ENCODE results near the gene UTS2R. TPM values are rescaled to one million over a fixed set of nuclear protein-coding genes. Genes with fewer than 3 reads are reported as not detected.
"Not testable (repeated sequence)": the region's sequence is repeated elsewhere in the genome, so short reads cannot be mapped to it uniquely, and the experiment has no call there.

The UTS2R gene
- polyA plus RNA-seq, 1 donor = 0.04 TPM

DNA sequence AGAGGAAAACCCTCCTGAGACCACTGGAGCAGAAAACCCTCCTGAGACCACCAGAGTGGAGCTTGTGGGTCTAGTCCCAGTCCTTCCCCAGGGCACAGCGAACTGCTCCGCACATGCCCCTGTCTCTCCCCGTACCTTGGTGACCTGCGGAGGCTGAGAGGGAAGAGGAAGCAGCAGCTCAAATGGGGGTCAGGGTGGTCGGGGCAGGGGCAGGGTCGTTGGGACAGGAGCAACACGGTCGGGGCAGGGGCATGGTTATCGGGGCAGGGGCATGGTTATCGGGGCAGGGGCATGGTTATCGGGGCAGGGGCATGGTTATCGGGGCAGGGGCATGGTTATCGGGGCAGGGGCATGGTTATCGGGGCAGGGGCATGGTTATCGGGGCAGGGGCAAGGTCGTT lies 40.5 kb downstream of the UTS2R start:
- not testable (repeated sequence) for H3K9me3 ChIP-seq (ENCODE audit: control insufficient read depth, low read depth, low read length); H3K4me1 ChIP-seq (ENCODE audit: control insufficient read depth, insufficient read depth, low read length); H3K36me3 ChIP-seq (ENCODE audit: control insufficient read depth, insufficient read depth, low read length); H3K27ac ChIP-seq (ENCODE audit: low read length); H3K4me3 ChIP-seq (ENCODE audit: low read length); H3K27me3 ChIP-seq (ENCODE audit: control insufficient read depth, insufficient read depth, low read length); DNase-seq
- whole genome bisulfite sequencing (ENCODE audit: insufficient coverage, low lambda C conversion rate) = no CpG with 5 or more reads among the region's 16 CpGs

DNA sequence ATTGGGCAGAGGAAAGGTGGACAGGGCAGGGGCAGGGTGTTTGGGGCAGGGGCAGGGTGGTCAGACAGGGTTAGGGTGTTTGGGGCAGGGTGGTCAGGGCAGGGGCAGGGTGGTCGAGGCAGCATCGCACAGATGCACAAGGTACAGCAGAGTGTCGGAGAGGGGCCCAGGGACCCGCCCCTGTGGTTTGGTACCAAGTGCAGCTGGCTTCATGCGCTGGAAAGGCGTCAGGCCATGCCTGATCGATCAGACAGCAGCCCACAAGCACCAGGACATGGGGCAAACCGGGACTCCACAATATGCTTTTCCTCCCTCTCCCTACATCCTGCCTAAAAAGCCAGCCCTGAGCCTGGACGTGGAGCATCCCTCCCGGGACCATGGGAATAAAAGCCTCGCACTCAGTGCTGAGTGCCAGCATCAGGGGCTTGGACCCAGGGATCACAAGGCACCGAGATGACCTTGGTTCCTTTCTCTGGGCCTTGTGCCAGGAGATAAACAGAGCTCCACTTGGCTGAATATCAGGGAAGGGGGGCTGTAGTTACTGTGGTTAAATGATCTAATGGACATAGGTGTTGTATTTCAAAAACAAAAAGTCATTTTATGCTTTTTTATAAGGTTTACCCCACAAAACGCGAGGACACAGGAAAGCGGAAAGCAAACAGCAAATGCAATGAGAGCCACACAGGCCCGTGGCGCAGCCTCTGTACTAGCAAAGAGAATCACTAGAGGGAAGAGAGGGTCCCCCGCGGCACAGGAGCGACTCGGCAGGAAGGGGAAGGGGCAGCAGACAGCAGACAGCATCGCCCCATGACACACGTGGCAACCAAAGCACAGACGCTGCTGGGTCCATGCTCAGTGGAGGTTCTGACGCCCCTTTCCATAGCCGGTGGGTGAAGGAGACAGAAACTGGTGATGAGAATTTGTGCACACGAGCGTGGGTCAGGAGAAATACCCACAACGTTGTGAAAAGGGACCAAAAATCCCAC lies 41.3 kb downstream of the UTS2R start:
- no peak for DNase-seq
- H3K36me3 ChIP-seq (ENCODE audit: control insufficient read depth, insufficient read depth, low read length) = peaks cover 9% of the 10 kb centered on the region
- no peaks in the 10 kb centered on the region for H3K9me3 ChIP-seq (ENCODE audit: control insufficient read depth, low read depth, low read length)
- H3K27ac ChIP-seq (ENCODE audit: low read length) = no peak overlapping the region
- no peak overlapping the region for H3K4me3 ChIP-seq (ENCODE audit: low read length)
- 89% methylated on average over 5 of the region's 29 CpGs for WGBS (ENCODE audit: insufficient coverage, low lambda C conversion rate)
- H3K27me3 ChIP-seq (ENCODE audit: control insufficient read depth, insufficient read depth, low read length) = no peaks in the 10 kb centered on the region
- peaks cover 6% of the 10 kb centered on the region for H3K4me1 ChIP-seq (ENCODE audit: control insufficient read depth, insufficient read depth, low read length)

DNA sequence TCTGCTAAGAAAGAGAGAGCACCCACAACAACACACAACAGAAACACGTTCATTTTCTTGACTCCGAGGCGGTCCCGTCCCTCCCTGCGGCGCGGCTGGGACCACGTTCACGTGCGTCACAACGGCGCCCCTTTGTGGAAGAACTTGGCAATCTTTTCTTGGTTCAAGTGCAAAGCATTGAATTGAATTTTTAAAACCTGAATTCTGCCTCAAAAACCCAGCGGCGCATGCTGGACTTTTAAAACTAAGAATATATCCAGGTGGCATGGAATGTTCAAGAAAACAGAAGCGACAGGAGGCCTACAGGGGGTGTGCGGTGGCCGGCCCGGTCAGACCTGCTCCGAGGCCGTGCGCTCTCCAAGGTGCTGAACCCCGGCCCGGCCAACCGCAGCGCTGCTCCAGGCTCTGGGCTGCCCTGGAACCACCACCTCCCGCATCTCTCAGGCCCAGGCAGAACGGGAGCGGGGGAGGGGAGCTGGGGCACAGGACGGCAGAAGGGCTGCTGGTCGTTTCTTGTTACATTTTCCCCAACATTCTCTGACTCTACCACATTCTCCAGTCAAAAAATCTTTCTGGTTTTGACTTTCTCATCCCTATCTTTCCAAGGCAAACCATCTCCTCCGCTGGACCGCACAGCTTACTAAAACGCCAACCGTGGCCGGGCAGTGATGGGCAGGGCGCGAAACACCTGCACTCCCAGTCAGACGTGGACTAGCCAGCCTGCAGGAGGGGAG lies 43.1 kb downstream of the UTS2R start:
- H3K27ac ChIP-seq (ENCODE audit: low read length) = no peak overlapping the region
- DNase-seq = peak; percentile 32 to 58
- no peaks in the 10 kb centered on the region for H3K27me3 ChIP-seq (ENCODE audit: control insufficient read depth, insufficient read depth, low read length)
- 82% methylated on average over 2 of the region's 38 CpGs for WGBS (ENCODE audit: insufficient coverage, low lambda C conversion rate)
- H3K4me3 ChIP-seq (ENCODE audit: low read length) = no peak overlapping the region
- peaks cover 9% of the 10 kb centered on the region for H3K36me3 ChIP-seq (ENCODE audit: control insufficient read depth, insufficient read depth, low read length)
- H3K9me3 ChIP-seq (ENCODE audit: control insufficient read depth, low read depth, low read length) = no peaks in the 10 kb centered on the region
- peaks cover 10% of the 10 kb centered on the region for H3K4me1 ChIP-seq (ENCODE audit: control insufficient read depth, insufficient read depth, low read length)

DNA sequence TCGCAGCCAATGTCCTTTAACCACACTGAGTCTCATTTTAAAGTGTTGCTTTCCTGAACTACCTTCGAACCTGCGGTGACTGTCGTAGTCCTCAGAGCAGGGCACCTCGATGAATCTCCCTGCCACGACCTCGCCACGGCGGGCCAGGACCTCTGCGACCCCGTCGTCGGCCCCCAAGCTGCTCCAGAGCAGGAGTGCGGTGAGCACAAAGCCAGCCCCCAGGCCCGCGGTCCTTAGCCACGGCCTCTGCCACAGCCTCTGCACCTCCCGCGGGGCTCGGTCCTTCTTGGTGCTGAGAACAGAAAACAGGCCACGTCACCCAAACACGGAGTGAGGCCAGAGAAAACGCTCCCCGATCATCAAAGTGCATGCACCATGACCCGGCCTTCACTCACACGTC lies 43.8 kb downstream of the UTS2R start:
- Histone ChIP-seq H3K4me1 (ENCODE audit: control insufficient read depth, insufficient read depth, low read length) (peaks cover 11% of the 10 kb centered on the region), H3K9me3 (ENCODE audit: control insufficient read depth, low read depth, low read length) (no peaks in the 10 kb centered on the region), H3K36me3 (ENCODE audit: control insufficient read depth, insufficient read depth, low read length) (peaks cover 6% of the 10 kb centered on the region), H3K27ac (ENCODE audit: low read length) (no peak overlapping the region), H3K4me3 (ENCODE audit: low read length) (no peak overlapping the region), H3K27me3 (ENCODE audit: control insufficient read depth, insufficient read depth, low read length) (no peaks in the 10 kb centered on the region)
- WGBS (ENCODE audit: insufficient coverage, low lambda C conversion rate) = no CpG with 5 or more reads among the region's 26 CpGs
- no peak for DNase-seq

DNA sequence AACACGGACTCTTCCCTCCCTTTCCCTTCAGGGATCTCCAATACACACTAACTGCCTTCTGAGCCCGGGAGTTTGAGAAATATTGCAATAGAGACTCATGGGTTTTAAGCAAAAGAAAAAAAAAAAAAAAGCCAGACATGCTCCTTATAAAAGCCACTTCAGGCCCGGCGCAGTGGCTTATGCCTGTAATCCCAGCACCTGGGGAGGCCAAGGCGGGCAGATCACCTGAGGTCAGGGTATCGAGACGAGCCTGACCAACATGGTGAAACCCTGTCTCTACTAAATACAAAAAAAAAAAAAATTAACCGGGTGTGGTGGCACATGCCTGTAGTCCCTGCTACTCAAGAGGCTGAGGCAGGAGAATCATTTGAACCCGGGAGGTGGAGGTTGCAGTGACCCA lies 44.2 kb downstream of the UTS2R start:
- DNase-seq = no peak

DNA sequence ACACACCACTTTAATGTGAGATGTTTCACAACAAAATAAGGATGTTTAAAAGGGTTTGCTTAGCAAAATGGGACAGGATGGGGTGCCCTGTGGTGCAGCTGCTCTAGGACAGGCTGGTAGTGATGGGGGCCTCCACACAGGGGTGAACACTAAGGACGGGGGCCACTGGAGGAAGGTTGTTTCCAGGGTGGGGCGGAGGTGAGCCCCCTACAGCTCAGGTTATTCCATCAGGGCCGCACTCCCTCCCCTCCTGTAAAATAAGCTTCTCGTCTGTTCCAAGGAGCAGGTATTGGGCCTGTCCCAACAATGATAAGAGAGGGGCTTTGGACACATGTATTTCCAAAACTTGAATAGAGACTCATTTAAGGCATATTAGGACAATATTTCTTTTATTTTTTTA lies 44.7 kb downstream of the UTS2R start:
- Histone ChIP-seq H3K9me3 (ENCODE audit: control insufficient read depth, low read depth, low read length) (no peaks in the 10 kb centered on the region), H3K27ac (ENCODE audit: low read length) (no peak overlapping the region), H3K4me1 (ENCODE audit: control insufficient read depth, insufficient read depth, low read length) (peaks cover 11% of the 10 kb centered on the region), H3K27me3 (ENCODE audit: control insufficient read depth, insufficient read depth, low read length) (no peaks in the 10 kb centered on the region), H3K4me3 (ENCODE audit: low read length) (no peak overlapping the region), H3K36me3 (ENCODE audit: control insufficient read depth, insufficient read depth, low read length) (peaks cover 13% of the 10 kb centered on the region)
- no peak for DNase-seq
- no CpG with 5 or more reads among the region's 4 CpGs for WGBS (ENCODE audit: insufficient coverage, low lambda C conversion rate)

More for the DNA sequence above, 44.2 kb downstream of the UTS2R start:
- no peaks in the 10 kb centered on the region for H3K27me3 ChIP-seq (ENCODE audit: control insufficient read depth, insufficient read depth, low read length)
- no peak overlapping the region for H3K27ac ChIP-seq (ENCODE audit: low read length)
- H3K36me3 ChIP-seq (ENCODE audit: control insufficient read depth, insufficient read depth, low read length) = peaks cover 8% of the 10 kb centered on the region
- no peaks in the 10 kb centered on the region for H3K9me3 ChIP-seq (ENCODE audit: control insufficient read depth, low read depth, low read length)
- no CpG with 5 or more reads among the region's 9 CpGs for WGBS (ENCODE audit: insufficient coverage, low lambda C conversion rate)
- no peak overlapping the region for H3K4me3 ChIP-seq (ENCODE audit: low read length)
- peaks cover 11% of the 10 kb centered on the region for H3K4me1 ChIP-seq (ENCODE audit: control insufficient read depth, insufficient read depth, low read length)

DNA sequence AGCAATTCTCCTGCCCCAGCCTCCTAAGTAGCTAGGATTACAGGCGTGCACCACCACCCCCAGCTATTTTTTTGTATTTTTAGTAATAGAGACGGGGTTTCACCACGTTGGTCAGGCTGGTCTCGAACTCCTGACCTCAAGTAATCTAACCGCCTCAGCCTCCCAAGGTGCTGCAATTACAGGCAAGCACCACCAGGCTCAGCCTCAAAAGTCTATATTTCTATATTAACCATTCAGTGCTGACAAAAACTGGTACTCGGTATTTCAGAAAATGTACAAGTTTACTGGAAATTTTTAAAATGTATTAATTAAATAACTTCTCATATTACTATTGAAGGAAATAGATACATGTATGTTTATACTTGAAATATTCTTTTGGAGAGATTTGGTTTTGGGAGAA lies 45.2 kb downstream of the UTS2R start:
- Histone ChIP-seq H3K36me3 (ENCODE audit: control insufficient read depth, insufficient read depth, low read length) (peaks cover 14% of the 10 kb centered on the region), H3K4me3 (ENCODE audit: low read length) (no peak overlapping the region), H3K4me1 (ENCODE audit: control insufficient read depth, insufficient read depth, low read length) (peaks cover 11% of the 10 kb centered on the region), H3K27me3 (ENCODE audit: control insufficient read depth, insufficient read depth, low read length) (no peaks in the 10 kb centered on the region), H3K9me3 (ENCODE audit: control insufficient read depth, low read depth, low read length) (no peaks in the 10 kb centered on the region), H3K27ac (ENCODE audit: low read length) (no peak overlapping the region)
- no peak for DNase-seq
- WGBS (ENCODE audit: insufficient coverage, low lambda C conversion rate) = 86% methylated on average over 1 of the region's 6 CpGs

DNA sequence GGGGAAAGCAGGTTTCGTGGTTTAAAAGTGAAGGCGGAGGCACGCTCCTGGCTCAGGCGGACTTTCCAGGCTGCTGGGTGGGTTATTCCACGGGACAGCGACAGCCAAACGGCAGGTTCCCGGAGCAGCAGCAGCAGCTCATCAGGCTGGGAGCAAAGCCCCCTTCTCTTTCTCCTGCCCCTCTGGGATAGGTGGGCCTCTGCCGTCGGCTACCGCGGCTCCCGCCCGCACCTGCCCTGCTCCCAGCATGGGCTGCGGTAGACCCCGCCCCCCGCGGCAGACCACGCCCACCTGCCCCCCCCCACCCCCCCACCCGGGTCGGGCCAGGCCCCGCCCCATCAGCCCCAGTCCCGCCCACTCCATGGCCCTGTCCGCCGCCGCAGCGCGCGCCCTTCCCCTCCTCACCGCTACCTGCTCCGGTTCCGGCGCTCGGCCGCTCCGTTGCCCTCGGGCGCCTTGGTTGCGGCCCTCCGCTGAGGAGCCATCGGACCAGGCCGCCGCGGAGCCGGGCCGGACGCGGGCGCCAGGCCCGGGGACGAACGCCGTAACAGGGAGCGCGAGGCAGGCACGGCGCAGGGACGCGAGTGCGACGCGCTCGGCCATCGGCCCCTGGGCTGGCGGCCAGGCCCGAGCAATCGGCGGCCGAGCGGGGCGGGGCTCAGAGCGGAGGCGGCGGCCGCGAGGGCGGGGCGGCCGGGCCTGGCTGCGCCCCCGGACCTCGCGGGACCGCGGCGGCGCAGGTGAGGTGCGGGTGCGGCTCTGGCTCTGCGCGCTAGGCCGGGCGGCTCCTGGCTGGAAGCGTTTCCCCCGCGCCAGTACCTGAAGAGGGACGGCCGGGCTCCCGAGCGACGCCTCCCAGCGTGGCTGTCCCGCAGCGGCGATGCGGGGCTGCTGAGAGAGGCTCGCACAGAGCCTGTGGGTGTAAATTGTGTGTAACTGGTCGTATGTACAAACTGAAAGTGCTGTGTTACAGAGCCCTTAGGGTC lies 46.7 kb downstream of the UTS2R start, which contains the start of the genes HEXD and OGFOD3:
Gene HEXD (plus strand): TSS at position 347 of the 986 bp plus-strand sequence. CDS start 1,453 bp downstream, outside the sequence.
Gene OGFOD3 (minus strand): TSS at position 586 of the 986 bp plus-strand sequence. CDS start 101 bp downstream, at position 485.
- Histone ChIP-seq H3K27ac (ENCODE audit: low read length) (peak within 1 kb of the TSS; percentile 95), H3K4me1 (ENCODE audit: control insufficient read depth, insufficient read depth, low read length) (peaks cover 11% of the 10 kb centered on the region), H3K27me3 (ENCODE audit: control insufficient read depth, insufficient read depth, low read length) (no peaks in the 10 kb centered on the region), H3K4me3 (ENCODE audit: low read length) (peak within 1 kb of the TSS; percentile 93), H3K9me3 (ENCODE audit: control insufficient read depth, low read depth, low read length) (peaks cover 12% of the 10 kb centered on the region), H3K36me3 (ENCODE audit: control insufficient read depth, insufficient read depth, low read length) (peaks cover 11% of the 10 kb centered on the region)
- WGBS (ENCODE audit: insufficient coverage, low lambda C conversion rate) = no CpG with 5 or more reads among the region's 108 CpGs
- peak; percentile 83 to 98 for DNase-seq

DNA sequence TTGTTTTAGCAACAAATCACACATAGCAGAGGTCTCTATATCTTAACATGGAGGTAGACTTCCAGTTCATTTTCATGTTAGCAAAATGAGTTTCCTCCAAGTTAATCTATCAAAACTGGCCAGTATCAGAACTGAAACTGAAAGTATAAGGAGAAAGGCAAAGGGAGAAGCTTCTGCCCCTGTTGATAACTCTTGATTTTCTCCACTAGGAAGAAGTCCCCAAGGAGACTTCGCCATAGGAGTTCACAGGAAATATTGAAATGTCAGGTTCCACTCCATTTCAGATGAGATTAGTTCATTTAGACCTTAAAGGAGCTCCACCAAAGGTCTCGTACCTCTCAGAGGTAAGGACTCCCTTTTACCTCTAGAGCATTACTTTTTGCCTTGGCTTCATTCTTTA lies 48.0 kb downstream of the UTS2R start:
- Histone ChIP-seq H3K36me3 (ENCODE audit: control insufficient read depth, insufficient read depth, low read length) (peaks cover 11% of the 10 kb centered on the region), H3K27me3 (ENCODE audit: control insufficient read depth, insufficient read depth, low read length) (no peaks in the 10 kb centered on the region), H3K9me3 (ENCODE audit: control insufficient read depth, low read depth, low read length) (peaks cover 18% of the 10 kb centered on the region), H3K27ac (ENCODE audit: low read length) (peak overlapping the region; percentile 95), H3K4me1 (ENCODE audit: control insufficient read depth, insufficient read depth, low read length) (peaks cover 7% of the 10 kb centered on the region), H3K4me3 (ENCODE audit: low read length) (peak overlapping the region; percentile 93)
- DNase-seq = peak; percentile 11 to 58
- WGBS (ENCODE audit: insufficient coverage, low lambda C conversion rate) = 80% methylated on average over 1 of the region's 2 CpGs
